Activated T-cell treated with anti-CD3 and anti-CD28 coated beads for 48 hours (primary cell): ENCODE measurements around the gene RASSF7.

Experiments used
- DNase-seq: peaks from one replicate; pipeline ENCODE4 v3.0.0-alpha.2; 2020; ENCODE audit warnings: low read depth

The RASSF7 gene

GRCh38 chr11:532986-533585, 27.7 kb upstream of the RASSF7 start:
- DNase-seq = no peak

DNA sequence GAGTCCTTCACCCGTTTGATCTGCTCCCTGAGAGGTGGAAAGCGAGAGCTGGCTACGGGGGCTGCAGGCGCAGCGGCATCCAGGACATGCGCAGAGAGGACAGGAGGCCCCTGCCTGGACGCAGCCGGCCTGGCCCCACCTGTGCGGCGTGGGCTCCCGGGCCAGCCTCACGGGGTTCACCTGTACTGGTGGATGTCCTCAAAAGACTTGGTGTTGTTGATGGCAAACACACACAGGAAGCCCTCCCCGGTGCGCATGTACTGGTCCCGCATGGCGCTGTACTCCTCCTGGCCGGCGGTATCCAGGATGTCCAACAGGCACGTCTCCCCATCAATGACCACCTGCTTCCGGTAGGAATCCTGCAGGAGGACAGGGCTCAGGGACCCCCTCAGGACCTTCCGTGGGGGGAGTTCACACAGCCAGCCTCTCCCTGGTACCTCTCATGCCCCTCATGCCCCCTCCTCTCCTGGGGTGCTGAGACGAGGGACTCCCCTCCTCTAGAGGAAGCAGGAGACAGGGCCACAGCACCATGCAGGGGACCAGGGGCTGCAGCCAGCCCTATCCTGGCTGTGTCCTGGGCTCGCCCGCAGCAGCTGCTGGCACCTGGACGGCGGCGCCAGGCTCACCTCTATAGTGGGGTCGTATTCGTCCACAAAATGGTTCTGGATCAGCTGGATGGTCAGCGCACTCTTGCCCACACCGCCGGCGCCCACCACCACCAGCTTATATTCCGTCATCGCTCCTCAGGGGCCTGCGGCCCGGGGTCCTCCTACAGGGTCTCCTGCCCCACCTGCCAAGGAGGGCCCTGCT, 27.0 kb upstream of the RASSF7 start:
- DNase-seq = no peak

DNA sequence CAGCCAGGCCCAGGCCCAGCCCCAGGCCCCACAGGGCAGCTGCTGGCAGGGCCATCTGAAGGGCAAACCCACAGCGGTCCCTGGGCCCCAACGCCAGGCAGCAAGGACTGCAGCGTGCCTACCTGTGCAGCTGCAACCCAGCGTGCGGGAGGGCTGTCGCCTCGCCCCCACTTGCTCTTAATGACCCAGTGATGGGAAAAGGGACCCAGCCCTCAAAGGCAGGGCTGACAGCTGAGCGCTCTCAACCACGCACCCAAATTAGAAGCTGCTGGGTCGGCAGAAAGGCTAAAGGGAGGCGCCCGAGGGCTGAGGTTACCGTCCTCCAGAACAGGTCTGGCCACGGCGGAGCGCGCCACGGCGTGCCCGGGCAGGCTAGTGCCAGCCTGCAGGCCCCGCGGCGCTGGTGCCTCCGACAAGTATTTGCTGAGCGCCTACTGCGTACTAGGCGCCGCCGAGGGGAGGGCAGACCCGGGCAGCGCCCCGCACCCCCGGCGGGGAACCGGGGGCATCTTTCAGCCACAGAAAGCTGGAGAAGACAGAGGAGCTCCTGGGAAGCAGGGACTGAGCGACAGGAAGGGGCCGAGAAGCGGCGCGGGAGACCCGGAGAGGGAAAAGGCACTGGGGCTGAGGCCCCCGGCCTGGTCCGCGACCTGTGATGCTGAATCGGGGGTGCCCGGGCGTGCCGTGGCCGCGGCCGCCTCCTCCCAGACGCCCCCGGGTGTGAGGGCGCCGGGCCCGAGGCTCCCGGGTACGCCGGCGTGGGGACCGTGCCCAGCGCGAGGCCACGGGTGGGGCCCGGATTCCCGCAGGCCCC, 26.2 kb upstream of the RASSF7 start:
- no peak for DNase-seq

DNA sequence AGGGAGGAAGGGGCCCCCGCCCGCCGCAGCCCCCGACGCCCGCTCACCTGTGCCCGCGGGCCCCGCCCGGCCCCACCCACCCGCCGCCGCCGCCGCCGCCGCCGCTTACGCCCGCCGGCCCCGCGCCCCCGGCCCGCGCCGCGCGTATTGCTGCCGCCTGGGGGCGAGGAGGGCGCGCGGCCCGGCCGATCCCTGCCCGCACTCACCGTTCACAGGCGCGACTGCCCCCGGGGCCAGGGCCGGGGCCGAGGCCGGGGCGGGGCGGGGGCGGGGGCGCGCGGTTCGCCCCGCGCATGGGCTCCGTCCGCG, 25.6 kb upstream of the RASSF7 start:
- no peak for DNase-seq

DNA sequence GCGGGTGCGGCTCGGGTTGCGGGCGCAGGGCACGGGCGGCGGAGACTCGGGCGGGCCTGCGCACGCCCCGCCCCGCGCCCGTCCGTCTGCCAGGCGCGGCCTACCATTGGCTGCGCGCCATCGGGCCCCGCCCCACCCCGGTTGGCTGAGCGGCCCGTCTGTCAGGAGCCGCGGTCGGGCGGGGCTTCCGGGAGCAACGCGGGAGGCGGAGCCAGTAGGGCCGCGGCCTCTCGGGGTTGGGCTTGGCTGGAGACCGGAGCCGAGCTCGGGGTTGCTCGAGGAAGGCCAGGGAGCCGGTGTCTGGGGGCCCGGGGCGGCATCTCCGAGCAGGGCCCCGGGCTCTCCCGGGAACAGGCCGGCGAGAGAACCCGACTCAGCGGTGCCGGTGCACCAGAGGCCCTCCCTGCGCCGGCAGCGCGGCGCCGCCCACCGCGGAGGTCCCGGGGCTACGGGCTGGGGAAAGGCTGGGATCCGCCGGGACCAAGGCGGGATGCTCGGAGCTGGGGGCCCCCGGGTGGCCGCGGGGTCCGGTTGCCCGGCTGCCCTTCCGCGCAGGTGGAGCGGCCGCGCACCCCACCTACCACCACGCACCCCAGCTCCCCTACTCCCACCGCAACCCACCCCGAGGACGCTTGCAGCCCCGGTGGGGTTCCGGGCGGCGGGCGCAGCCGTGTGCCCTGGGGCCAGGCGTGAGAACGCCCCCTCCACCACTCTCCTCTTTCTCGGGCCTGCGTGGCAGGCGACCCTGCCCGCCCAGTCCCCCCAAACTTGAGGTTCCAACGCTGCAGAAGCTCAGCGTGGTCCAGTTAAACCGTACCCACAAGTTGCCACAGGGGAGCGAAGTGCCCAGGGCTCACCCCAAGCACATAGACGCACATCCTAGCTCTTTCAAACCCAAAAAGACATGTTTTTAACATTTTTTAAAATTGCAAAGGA, 25.0 kb upstream of the RASSF7 start, which contains the start of gene HRAS:
TSS of gene HRAS (minus strand) at position 58 of the 936 bp plus-strand sequence.
- DNase-seq = peak; percentile 98

- DNase-seq = peak; percentile 93
Observed at GRCh38 chr11:536841-537621, 23.7 kb upstream of the RASSF7 start, which contains the start of gene LRRC56. LRRC56 (plus strand) TSS chr11:537527; CDS start chr11:540685, 3,158 bp downstream.

- no peak for DNase-seq
Observed at GRCh38 chr11:537622-538430, 22.9 kb upstream of the RASSF7 start.

DNA sequence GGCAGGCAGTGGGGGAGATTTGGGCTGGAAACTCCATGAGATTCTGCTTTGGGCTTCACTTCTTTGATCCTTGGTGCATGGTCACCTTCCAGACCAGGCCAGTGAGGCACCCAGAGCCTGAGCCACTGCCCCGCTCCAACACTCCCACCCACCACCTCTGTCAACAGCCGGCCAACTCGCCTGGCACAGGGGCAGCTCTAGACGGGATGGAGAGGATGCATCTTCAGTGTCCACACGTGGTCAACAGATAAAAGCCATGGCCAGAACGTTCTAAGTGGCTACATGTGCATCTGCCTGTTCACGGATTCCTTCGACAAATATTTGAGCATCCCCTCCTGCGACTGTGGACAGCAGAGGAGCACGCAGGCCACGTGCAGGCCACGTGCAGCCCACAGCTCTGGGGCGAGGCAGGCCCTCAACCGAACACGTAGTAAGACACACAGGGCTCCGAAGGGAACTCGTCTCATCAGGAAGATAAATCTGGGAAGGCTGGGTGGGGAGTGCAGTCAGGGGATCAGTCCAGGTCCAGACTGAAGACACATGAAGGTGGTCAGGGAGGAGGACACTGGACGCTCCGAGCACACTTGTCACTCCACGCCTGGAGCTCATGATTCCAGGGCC, 22.2 kb upstream of the RASSF7 start:
- no peak for DNase-seq

- no peak for DNase-seq
Observed at GRCh38 chr11:539971-540481, 20.7 kb upstream of the RASSF7 start.

GRCh38 chr11:540583-541432, 20.0 kb upstream of the RASSF7 start:
- DNase-seq = no peak

DNA sequence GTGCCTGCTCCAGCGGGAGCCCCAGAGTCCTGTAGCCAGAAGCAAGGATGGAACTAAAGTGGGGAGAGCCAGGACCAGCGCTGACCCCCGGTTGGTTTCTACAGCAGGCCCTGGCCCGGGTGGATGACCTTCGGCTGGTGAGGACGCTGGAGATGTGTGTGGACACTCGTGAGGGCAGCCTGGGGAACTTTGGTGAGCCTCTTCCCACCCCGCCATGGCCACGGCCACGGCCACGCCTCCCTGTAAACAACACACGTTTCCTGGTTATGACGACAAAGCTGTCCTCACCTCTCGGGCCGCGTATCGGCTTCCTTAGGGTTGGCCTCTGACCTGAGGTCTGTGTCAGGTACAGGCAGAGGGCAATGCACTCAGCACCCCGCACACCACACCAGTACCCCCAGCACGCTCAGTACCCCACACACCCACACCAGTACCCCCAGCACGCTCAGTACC, 19.3 kb upstream of the RASSF7 start:
- no peak for DNase-seq

- no peak for DNase-seq
Observed at GRCh38 chr11:544817-545166, 16.0 kb upstream of the RASSF7 start.

- no peak for DNase-seq
Observed at GRCh38 chr11:545171-545570, 15.6 kb upstream of the RASSF7 start.

GRCh38 chr11:548700-549603, 11.8 kb upstream of the RASSF7 start:
- no peak for DNase-seq

- DNase-seq = no peak
Observed at GRCh38 chr11:550021-550745, 10.6 kb upstream of the RASSF7 start.

GRCh38 chr11:550746-551085, 10.1 kb upstream of the RASSF7 start:
- no peak for DNase-seq

DNA sequence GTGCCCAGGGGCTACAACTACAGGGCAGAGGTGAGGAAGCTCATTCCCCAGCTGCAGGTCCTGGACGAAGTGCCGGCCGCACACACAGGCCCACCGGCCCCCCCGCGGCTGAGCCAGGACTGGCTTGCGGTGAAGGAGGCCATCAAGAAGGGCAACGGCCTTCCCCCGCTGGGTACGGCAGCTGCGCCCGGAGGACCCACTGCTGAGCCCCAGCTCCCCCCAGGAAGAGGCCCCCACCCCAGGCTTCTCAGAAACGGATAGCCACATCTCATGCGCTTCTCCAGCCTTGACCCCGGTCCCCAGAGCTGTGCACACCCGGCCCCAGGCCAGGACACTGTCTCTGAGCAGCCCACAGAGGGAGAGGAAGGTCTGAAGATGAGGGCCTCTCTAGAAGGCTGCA, 9.6 kb upstream of the RASSF7 start:
- no peak for DNase-seq
